HEK293 (cell line): Measurements from ENCODE around the gene COL1A1.

Source experiments
- CTCF ChIP-seq: fragments of 450-650 bp; formaldehyde crosslinking; IDR thresholded peaks from 2 replicates; pipeline ENCODE4 v1.5.1; 2016; ENCODE audit warnings: missing biosample characterization, missing genetic modification characterization
- ELK4 ChIP-seq: IDR thresholded peaks from 2 replicates; pipeline ENCODE4 v1.6.1; 2011; ENCODE audit warnings: mild to moderate bottlenecking, low read depth, low read length, borderline replicate concordance
- GLI4 ChIP-seq: fragments of 450-650 bp; formaldehyde crosslinking; IDR thresholded peaks from 2 replicates; pipeline ENCODE4 v1.5.1; 2016; ENCODE audit warnings: missing biosample characterization, missing genetic modification characterization
- KLF8 ChIP-seq: fragments of 450-650 bp; formaldehyde crosslinking; IDR thresholded peaks from 2 replicates; pipeline ENCODE4 v1.5.1; 2016; ENCODE audit warnings: missing biosample characterization, missing genetic modification characterization
- MZF1 ChIP-seq: fragments of 450-650 bp; formaldehyde crosslinking; IDR thresholded peaks from 2 replicates; pipeline ENCODE4 v1.5.1; 2017; ENCODE audit warnings: missing biosample characterization, missing genetic modification characterization, borderline replicate concordance
- PATZ1 ChIP-seq: fragments of 450-650 bp; formaldehyde crosslinking; IDR thresholded peaks from 2 replicates; pipeline ENCODE4 v1.5.1; 2016; ENCODE audit warnings: missing biosample characterization, missing genetic modification characterization
- SP2 ChIP-seq: fragments of 450-650 bp; formaldehyde crosslinking; IDR thresholded peaks from 2 replicates; pipeline ENCODE4 v1.5.1; 2016; ENCODE audit warnings: missing biosample characterization, missing genetic modification characterization
- SP3 ChIP-seq: fragments of 450-650 bp; formaldehyde crosslinking; IDR thresholded peaks from 2 replicates; pipeline ENCODE4 v1.5.1; 2016; ENCODE audit warnings: missing biosample characterization, missing genetic modification characterization
- YY1 ChIP-seq: fragments of 450-650 bp; formaldehyde crosslinking; IDR thresholded peaks from 2 replicates; pipeline ENCODE4 v1.5.1; 2018; ENCODE audit warnings: missing biosample characterization, missing genetic modification characterization
- ZBTB1 ChIP-seq: fragments of 450-650 bp; formaldehyde crosslinking; IDR thresholded peaks from 2 replicates; pipeline ENCODE4 v1.5.1; 2016; ENCODE audit warnings: missing biosample characterization, missing genetic modification characterization
- ZBTB26 ChIP-seq: fragments of 450-650 bp; formaldehyde crosslinking; optimal IDR thresholded peaks from 2 replicates; pipeline ENCODE3; 2016; ENCODE audit warnings: missing biosample characterization, mild to moderate bottlenecking, missing genetic modification characterization
- ZEB2 ChIP-seq: fragments of 450-650 bp; formaldehyde crosslinking; IDR thresholded peaks from 2 replicates; pipeline ENCODE4 v1.5.1; 2016; ENCODE audit warnings: missing biosample characterization, missing genetic modification characterization
- ZFHX2 ChIP-seq: fragments of 450-650 bp; formaldehyde crosslinking; conservative IDR thresholded peaks from 2 replicates; pipeline ENCODE4 v1.5.1; 2016; ENCODE audit warnings: missing biosample characterization, missing genetic modification characterization
- ZNF10 ChIP-seq: fragments of 450-650 bp; formaldehyde crosslinking; IDR thresholded peaks from 2 replicates; pipeline ENCODE4 v1.5.1; 2017; ENCODE audit warnings: missing biosample characterization, missing genetic modification characterization
- ZNF112 ChIP-seq: fragments of 450-650 bp; formaldehyde crosslinking; IDR thresholded peaks from 2 replicates; pipeline ENCODE4 v1.5.0; 2017; ENCODE audit warnings: missing biosample characterization, missing genetic modification characterization
- ZNF121 ChIP-seq: fragments of 450-650 bp; formaldehyde crosslinking; IDR thresholded peaks from 2 replicates; pipeline ENCODE4 v1.5.1; 2016; ENCODE audit warnings: missing biosample characterization, missing genetic modification characterization
- ZNF138 ChIP-seq: fragments of 450-650 bp; formaldehyde crosslinking; IDR thresholded peaks from 2 replicates; pipeline ENCODE4 v1.5.1; 2016; ENCODE audit warnings: missing biosample characterization, missing genetic modification characterization, borderline replicate concordance
- ZNF19 ChIP-seq: fragments of 450-650 bp; formaldehyde crosslinking; IDR thresholded peaks from 2 replicates; pipeline ENCODE4; 2016; ENCODE audit warnings: missing biosample characterization, missing genetic modification characterization, low read depth
- ZNF214 ChIP-seq: fragments of 450-650 bp; formaldehyde crosslinking; IDR thresholded peaks from 2 replicates; pipeline ENCODE4 v1.5.1; 2017; ENCODE audit warnings: missing biosample characterization, mild to moderate bottlenecking, missing genetic modification characterization, borderline replicate concordance
- ZNF23 ChIP-seq: fragments of 450-650 bp; formaldehyde crosslinking; IDR thresholded peaks from 2 replicates; pipeline ENCODE4 v1.5.1; 2016; ENCODE audit warnings: missing biosample characterization, missing genetic modification characterization, borderline replicate concordance
- ZNF473 ChIP-seq: fragments of 450-650 bp; formaldehyde crosslinking; IDR thresholded peaks from 2 replicates; pipeline ENCODE4 v1.5.1; 2017; ENCODE audit warnings: missing biosample characterization, missing genetic modification characterization
- ZNF501 ChIP-seq: fragments of 450-650 bp; formaldehyde crosslinking; IDR thresholded peaks from 2 replicates; pipeline ENCODE4 v1.5.1; 2016; ENCODE audit warnings: missing biosample characterization, missing genetic modification characterization
- ZNF529 ChIP-seq: fragments of 450-650 bp; formaldehyde crosslinking; IDR thresholded peaks from 2 replicates; pipeline ENCODE4 v1.5.1; 2017; ENCODE audit warnings: missing genetic modification characterization, missing biosample characterization; ENCODE audit not compliant: insufficient replicate concordance
- ZNF558 ChIP-seq: fragments of 450-650 bp; formaldehyde crosslinking; IDR thresholded peaks from 2 replicates; pipeline ENCODE4 v1.5.1; 2016; ENCODE audit warnings: missing biosample characterization, missing genetic modification characterization
- ZNF629 ChIP-seq: fragments of 450-650 bp; formaldehyde crosslinking; IDR thresholded peaks from 2 replicates; pipeline ENCODE4 v1.5.1; 2017; ENCODE audit warnings: missing biosample characterization, missing genetic modification characterization
- ZNF639 ChIP-seq: fragments of 450-650 bp; formaldehyde crosslinking; IDR thresholded peaks from 2 replicates; pipeline ENCODE4 v1.5.1; 2016; ENCODE audit warnings: missing biosample characterization, missing genetic modification characterization
- ZNF658 ChIP-seq: fragments of 450-650 bp; formaldehyde crosslinking; IDR thresholded peaks from 2 replicates; pipeline ENCODE4; 2016; ENCODE audit warnings: missing biosample characterization, missing genetic modification characterization
- ZNF664 ChIP-seq: fragments of 450-650 bp; formaldehyde crosslinking; IDR thresholded peaks from 2 replicates; pipeline ENCODE4 v1.5.1; 2016; ENCODE audit warnings: missing biosample characterization, missing genetic modification characterization
- ZNF692 ChIP-seq: fragments of 450-650 bp; formaldehyde crosslinking; IDR thresholded peaks from 2 replicates; pipeline ENCODE4 v1.5.1; 2016; ENCODE audit warnings: missing biosample characterization, missing genetic modification characterization
- ZNF747 ChIP-seq: fragments of 450-650 bp; formaldehyde crosslinking; IDR thresholded peaks from 2 replicates; pipeline ENCODE4 v1.5.1; 2016; ENCODE audit warnings: missing biosample characterization, missing genetic modification characterization
- ZSCAN18 ChIP-seq: fragments of 450-650 bp; formaldehyde crosslinking; IDR thresholded peaks from 2 replicates; pipeline ENCODE4 v1.5.1; 2016; ENCODE audit warnings: missing biosample characterization, missing genetic modification characterization

COL1A1 gene

GRCh38 chr17:50151937-50152547, 49.4 kb downstream of the COL1A1 start (continued):
- TF ChIP-seq CTCF (tag by site-specific recombination) (no peak; the same call in 1 of the 2 replicates), ZEB2 (tag by site-specific recombination) (peak; percentile 69), ZNF692 (peak; percentile 76), ZNF664 (tag by site-specific recombination) (no peak), ZNF658 (no peak), MZF1 (tag by site-specific recombination) (peak; percentile 76; the same call in 1 of the 2 replicates), KLF8 (tag by site-specific recombination) (peak; percentile 96), ZNF138 (tag by site-specific recombination) (no peak), ZNF747 (tag by site-specific recombination) (no peak), ZBTB26 (tag by site-specific recombination) (peak; percentile 31), ZFHX2 (tag by site-specific recombination) (peak; percentile 99), ELK4 (no peak), ZBTB1 (no peak), PATZ1 (tag by site-specific recombination) (peak; percentile 97), ZNF121 (tag by site-specific recombination) (no peak), ZNF639 (tag by site-specific recombination) (peak; percentile 75; the same call in 1 of the 2 replicates), ZNF501 (tag by site-specific recombination) (peak; percentile 92), ZNF23 (no peak), ZNF629 (tag by site-specific recombination) (peak; percentile 64), ZSCAN18 (tag by site-specific recombination) (no peak), ZNF214 (tag by site-specific recombination) (no peak), GLI4 (tag by site-specific recombination) (0 out of 2 replicates have a peak, but pooled peaks have one; percentile 66), SP2 (peak; percentile 83), ZNF19 (tag by site-specific recombination) (no peak), ZNF112 (tag by site-specific recombination) (no peak), ZNF473 (tag by site-specific recombination) (no peak), ZNF558 (tag by site-specific recombination) (peak; percentile 52; the same call in 1 of the 2 replicates), ZNF10 (tag by site-specific recombination) (no peak), SP3 (peak; percentile 89), YY1 (tag by site-specific recombination) (no peak), ZNF529 (no peak)
